Epidermal melanocyte (primary cell): ENCODE results near the gene IDH1.
"Not testable (repeated sequence)": the region's sequence is repeated elsewhere in the genome, so short reads cannot be mapped to it uniquely, and the experiment has no call there.

Experiments used
- DNase-seq: peaks from one replicate; pipeline ENCODE4 v3.0.0; 2011; ENCODE audit warnings: low spot score; ENCODE audit not compliant: insufficient read length

The IDH1 gene

DNA sequence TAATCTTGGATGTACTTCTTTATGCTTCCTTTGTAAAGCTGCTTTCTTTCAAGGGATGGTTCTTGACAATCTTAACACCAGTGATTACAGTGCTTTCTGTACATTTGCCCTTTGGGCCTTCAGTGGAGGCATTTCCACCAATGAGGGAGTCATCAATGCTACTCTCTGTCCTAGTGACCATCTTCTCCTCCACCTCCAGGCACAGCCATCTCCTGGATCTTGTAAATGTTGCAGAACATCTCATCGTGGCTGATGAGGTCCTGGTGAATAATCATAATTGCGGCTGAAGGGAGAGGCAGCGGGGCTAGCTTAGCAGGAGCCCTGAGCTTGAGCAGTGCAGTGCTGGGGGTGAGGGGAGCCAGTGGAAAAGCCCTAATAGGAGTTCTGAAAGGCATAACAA, 32.5 kb downstream of the IDH1 start:
- DNase-seq = no peak

- DNase-seq = not testable (repeated sequence)
Measured at GRCh38 chr2:208221873-208222272, 33.0 kb downstream of the IDH1 start.

DNA sequence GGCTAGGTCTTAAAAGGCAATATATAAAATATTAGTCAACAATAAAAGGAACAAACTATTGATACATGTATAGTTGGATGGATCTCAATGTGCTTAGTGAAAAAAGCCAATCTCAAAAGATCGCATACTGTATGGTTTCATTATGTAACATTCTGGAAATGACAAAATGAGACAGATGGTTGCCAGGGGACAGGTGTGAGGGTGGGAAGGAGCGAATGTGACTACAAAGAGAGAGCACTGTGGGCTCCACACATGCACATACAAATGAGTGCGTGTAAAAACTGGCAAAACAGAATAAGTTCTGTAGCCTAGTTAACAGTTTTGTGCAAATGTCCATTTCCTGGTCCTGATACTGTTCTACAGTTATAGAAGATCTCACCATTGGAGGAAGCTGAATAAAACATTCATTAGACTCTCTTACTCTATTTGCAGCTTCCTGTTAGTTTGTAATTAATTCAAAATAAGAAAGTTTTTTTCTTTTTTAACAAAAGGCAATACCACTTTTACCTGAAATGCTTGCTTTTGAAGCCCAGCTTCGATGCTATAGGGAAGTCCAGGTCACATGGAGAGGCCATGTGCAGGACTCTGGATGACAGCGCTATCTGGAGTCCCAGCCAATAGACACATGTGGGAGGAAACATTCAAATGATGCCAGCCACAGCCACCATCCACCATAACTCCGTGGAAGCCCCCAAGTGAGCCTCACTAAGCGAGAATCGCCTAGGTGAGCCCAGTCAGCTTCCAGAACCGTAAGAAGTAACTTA, 44.0 kb downstream of the IDH1 start:
- DNase-seq = no peak

DNA sequence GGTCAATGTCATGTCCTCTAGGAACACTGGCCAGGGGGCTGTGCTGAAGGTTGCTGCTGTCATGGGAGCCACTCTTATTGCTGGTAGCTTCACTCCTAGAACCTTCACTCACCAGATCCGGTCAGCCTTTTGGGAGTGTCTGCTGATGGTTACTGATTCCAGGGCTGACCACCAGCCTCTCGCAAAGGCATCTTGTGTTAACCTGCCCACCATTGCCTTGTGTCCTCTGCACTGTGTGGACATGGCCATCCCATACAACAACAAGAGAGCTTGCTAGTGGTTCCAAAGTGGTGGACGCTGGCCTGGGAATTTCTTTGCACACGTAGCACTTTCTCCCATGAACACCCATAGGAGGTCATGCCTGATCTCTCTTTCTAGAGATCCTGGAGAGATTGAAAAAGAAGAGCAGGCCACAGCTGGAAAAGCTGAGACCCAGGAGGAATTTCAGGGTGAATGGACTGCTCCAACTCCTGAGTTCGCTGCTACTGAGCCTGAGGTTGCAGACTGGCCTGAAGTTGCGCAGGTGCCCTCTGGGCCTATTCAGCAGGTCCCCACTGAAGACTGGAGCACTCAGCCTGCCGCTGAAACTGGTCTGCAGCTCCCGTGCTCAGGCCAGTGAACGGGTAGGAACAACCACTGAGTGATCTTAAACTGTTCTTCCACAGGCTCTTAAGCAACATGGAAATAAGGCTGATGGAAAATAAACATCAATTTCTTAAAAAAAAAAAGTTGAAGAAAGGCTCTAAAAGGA, 46.4 kb downstream of the IDH1 start:
- DNase-seq = no peak

GRCh38 chr2:208207769-208208168, 47.1 kb downstream of the IDH1 start:
- DNase-seq = no peak

DNA sequence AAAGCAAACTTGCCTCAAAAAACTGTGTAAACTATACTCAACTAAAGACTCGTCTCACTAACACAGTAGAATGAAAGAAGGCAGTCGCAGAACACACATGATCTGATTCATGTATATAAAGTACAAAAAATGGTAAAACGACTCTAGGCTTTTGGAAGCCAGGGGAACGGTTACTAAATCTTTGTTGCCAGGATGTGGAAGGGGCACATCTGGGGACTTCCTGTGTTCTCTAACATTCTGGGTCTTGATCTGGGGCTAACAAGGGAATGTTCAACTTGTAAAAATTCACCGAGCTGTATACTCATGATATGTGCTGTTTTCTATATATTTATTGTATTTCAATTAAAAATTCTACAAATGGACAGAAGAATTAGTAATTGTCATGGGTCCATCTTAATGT, 50.7 kb downstream of the IDH1 start:
- no peak for DNase-seq

- no peak for DNase-seq
Measured at GRCh38 chr2:208195531-208195930, 59.3 kb downstream of the IDH1 start.

DNA sequence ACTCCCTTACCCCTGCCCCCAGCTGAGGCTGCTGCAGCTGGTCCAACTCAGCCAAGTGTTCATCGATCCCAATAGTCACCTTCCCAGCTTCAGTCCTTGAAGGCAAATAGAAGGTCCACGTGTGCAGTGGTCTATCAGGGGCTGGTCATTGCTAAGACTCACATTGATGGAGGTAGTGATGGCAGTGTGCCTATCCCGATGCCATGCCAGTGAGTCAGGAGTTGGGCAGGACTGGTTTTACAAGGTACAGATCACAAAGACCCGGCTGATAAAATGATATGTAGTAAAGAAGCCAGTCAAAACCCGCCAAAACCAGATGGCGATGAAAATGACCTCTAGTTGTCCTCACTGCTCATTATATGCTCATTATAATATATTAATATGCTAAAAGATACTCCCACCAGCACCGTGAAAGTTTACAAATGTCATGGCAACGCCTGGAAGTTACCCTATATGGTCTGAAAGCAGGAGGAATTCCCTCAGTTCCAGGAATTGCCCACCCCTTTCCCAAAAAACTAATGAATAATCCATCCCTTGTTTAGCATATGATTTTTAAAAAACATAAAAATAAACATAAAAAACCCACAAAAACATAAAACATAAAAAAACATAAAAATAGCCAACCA, 62.1 kb downstream of the IDH1 start:
- no peak for DNase-seq

- no peak for DNase-seq
Measured at GRCh38 chr2:208189810-208190503, 64.9 kb downstream of the IDH1 start, which contains the start of gene C2orf80. C2orf80 (minus strand) TSS chr2:208190030; CDS start chr2:208186986, 3,044 bp downstream.

- no peak for DNase-seq
Measured at GRCh38 chr2:208189069-208189809, 65.6 kb downstream of the IDH1 start.

- DNase-seq = no peak
Measured at GRCh38 chr2:208186893-208187292, 68.0 kb downstream of the IDH1 start.

GRCh38 chr2:208186465-208186864, 68.4 kb downstream of the IDH1 start:
- DNase-seq = no peak
